SK-MEL-5 (cell line): ENCODE results near the gene PAXIP1. TPM values are rescaled to one million over a fixed set of nuclear protein-coding genes. Genes with fewer than 3 reads are reported as not detected.

Source experiments
- DNase-seq: peaks from one replicate; pipeline ENCODE4 v3.0.0-alpha.2; 2016; ENCODE audit warnings: low read depth, low spot score
- in situ Hi-C: cut with HindIII; loops from 2 replicates; pipeline ENCODE4 v1.10.0; 2016; ENCODE audit warnings: low sequenced_read_pairs, high pct_unique_total_duplicates, low pct_unique_long_range_greater_than_20kb
- total RNA-seq: library from RNA; depleted of rRNA; stranded (reverse); fragments of >200 nt; shearing (Covaris generic); gene quantifications from 2 replicates; pipeline ENCODE4 v1.2.3, GENCODE V29; 2014

PAXIP1 gene
- total RNA-seq, 1 experiment from 2014 or later: 18.0 TPM

DNA sequence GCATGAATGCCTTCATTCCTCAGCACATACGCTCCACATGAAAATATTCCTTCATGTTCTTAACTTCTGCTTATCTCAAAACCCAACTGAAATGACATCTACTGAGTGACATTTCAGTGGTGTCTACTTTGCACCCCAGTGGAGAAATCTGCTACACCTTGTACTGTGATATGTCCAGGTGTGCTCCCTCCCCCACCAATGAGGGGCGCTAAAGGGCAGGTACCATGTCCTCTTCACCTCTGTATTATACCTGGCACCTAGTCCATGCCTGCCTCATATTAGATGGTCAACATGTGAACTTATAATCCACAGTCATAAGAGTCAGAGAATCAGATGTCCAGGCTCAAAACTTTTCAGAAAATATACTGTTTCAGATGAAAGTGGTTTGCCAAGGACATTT lies 2.1 kb downstream of the PAXIP1 start:
- no peak for DNase-seq
- in situ Hi-C loops: loop anchor here (25.0 kb wide), 1 partner anchor 112 kb away; no protein-coding TSS in a partner anchor

- no peak for DNase-seq
- in situ Hi-C loops: no loop called here
Measured at GRCh38 chr7:154998481-154998880, 4.4 kb downstream of the PAXIP1 start.

GRCh38 chr7:154997840-154998370 lies 5.0 kb downstream of the PAXIP1 start:
- in situ Hi-C loops: no loop called here

DNA sequence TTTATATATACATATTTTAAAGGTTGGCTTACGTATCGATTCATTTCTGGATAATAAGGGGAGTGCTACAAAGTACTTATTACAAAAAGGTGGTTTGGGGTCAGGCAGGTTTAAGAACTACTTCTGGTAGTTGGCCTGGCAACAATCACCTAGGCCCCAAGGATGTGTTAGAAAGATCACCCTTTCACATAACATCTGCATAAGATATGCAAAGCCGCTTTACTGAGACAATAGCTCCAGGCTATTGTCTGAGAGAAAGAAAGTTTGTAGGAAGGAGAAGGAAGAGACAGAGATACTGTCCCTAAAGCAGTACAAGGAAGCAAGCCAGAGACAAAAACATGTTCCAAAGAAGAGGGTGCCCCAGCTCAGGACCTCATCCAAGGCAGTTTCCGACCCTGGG lies 6.2 kb downstream of the PAXIP1 start:
- DNase-seq: no peak
- in situ Hi-C loops: no loop called here

More at GRCh38 chr7:154997840-154998370, 5.0 kb downstream of the PAXIP1 start:
- DNase-seq: no peak

DNA sequence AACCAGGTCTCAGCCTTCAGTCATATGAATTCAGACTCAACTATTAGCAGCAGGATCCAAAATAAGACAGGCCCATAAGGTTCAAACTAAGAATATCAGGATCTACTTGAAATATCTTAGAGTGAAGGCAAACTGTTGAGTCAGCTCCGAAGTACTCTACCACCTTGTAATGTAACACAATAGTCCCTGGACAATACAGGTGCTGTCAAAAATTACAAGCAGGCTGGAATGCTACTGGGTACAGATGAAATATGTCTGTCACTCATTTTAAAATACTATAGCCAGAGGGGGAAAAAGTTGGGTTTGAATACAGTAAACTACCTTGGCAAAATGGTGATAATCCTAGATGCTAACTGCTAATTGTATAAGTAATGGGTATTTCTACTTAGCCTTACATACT lies 6.8 kb downstream of the PAXIP1 start:
- DNase-seq: no peak
- in situ Hi-C loops: no loop called here

GRCh38 chr7:154994996-154995395 lies 7.9 kb downstream of the PAXIP1 start:
- in situ Hi-C loops: no loop called here
- DNase-seq: no peak

DNA sequence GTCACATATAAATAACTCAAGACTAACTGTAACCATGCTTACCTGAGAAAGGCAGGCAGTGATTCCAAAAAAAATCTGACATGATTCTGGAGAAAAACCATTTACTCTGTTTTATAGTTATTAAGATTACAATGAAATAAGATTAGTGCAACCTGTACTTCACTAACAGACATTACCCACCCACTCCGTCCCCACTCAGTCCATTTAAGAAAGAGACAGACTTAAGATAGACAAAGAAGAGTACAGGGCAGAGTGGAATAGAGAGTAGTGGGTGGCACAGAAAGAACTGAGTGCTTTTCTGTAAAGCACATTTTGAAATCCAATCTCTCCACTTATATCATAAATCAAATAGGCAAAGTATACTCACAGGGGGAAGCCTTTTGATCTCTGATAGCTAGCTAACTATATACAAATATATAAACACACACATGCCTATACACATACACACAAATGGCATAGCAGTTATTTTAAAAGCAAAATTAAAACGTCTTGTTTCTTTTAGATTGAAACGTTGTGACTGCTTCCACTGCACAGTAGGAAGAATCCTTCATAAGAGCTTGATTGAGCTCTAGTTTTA lies 11.9 kb downstream of the PAXIP1 start:
- in situ Hi-C loops: no loop called here
- DNase-seq: no peak

- DNase-seq: no peak
- in situ Hi-C loops: no loop called here
Measured at GRCh38 chr7:154987571-154987970, 15.4 kb downstream of the PAXIP1 start.

DNA sequence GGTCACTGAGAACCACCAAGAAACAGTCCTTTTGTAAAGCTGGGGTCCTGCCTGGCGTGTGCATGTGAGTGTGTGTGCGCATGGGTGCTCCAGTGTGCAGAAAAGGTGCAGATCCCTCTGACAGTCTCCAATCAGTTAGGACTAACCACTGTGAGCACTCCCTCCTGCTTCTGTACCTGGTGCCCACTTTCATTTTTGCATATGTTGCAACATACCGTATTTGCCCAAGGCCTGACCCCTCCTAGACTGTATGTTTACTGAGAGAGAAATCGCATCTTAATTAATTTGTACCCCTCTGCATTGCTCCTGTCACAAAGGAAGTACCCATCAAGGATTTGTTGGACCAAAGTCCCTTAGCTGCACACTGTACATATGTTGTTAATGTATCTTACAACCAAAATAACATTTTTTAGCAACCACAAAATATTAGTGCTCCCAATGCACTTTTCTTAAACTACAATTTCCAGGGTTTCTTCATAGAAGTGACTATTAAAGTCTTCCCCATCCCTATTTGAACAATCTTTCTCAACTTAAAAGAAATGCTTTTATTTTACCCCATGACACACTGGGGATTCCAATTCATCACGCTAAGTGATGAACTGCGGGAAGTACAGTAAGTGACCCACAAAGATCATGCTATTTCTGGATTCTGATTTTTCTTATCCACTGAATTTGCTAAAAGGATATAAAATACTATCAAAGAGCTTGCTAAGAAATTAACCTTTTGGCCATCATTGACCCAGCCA lies 16.6 kb downstream of the PAXIP1 start:
- DNase-seq: no peak
- in situ Hi-C loops: no loop called here

GRCh38 chr7:154985230-154985629 lies 17.7 kb downstream of the PAXIP1 start:
- no peak for DNase-seq
- in situ Hi-C loops: no loop called here

DNA sequence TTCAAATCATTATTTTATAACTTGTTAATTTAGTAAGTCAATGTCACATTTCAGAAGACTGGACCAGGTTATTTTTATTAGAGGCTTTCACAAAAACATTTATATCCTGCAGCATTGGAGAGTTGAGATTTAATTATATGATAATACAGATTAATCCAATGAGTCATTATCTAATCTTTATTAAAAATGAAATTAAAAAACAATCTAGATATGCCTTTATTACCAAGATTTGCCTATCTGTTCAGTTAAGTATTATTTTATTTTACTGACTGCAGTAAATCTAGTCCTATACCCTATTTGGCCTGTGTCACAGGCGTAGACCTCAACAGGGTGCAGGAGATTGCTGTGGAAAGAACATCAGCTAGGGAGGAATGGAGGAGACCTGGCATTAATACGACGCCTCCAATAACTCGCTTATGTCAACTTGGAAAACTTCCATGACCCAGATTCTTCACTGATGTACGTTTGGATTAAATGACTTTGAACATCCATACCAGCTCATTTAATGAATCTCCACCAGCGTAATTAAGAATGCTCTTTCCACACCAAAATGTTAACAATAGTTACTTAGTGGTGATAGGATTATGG lies 18.2 kb downstream of the PAXIP1 start:
- DNase-seq: no peak
- in situ Hi-C loops: no loop called here

DNA sequence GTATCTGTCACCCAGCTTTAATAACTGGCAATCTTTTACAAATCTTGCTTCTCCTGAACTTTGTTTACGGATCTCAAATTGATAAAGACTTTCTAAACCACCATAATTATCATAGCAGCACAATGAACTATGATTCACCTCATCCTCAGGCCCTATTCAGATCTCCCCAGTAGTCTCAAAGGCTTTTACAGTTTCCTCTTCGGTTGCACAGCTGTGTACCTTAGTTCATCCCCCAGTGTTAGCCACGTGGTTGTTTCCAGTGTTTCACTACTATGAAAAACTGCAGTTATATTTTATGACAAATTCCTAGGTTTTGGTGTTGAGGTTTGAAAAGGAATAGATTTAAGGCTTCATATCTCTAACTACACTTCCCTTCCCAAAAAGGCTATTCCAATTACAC lies 24.9 kb downstream of the PAXIP1 start:
- in situ Hi-C loops: no loop called here
- no peak for DNase-seq

- in situ Hi-C loops: no loop called here
- no peak for DNase-seq
Measured at GRCh38 chr7:154977250-154977649, 25.7 kb downstream of the PAXIP1 start.

GRCh38 chr7:154976844-154977243 lies 26.1 kb downstream of the PAXIP1 start:
- in situ Hi-C loops: no loop called here
- no peak for DNase-seq

GRCh38 chr7:154975984-154976383 lies 26.9 kb downstream of the PAXIP1 start:
- in situ Hi-C loops: no loop called here
- no peak for DNase-seq

DNA sequence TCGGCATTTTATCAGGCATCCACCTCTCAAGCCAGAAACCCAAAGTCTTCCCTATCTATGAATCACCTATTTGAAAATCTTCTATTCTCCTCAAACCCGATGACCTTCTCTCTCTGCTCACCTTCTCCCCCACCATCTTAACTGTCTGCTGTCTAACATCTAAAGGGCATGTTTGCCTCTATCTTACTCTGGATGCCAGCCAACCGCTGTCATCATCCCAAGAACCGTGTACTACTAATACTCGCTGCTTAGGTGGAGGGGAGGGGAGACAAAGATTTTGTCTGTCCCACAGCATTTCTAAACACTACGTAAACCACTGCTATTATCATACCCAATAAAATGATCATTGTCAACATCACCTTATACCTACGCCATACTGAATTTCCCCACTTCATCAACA lies 29.5 kb downstream of the PAXIP1 start:
- no peak for DNase-seq
- in situ Hi-C loops: no loop called here

DNA sequence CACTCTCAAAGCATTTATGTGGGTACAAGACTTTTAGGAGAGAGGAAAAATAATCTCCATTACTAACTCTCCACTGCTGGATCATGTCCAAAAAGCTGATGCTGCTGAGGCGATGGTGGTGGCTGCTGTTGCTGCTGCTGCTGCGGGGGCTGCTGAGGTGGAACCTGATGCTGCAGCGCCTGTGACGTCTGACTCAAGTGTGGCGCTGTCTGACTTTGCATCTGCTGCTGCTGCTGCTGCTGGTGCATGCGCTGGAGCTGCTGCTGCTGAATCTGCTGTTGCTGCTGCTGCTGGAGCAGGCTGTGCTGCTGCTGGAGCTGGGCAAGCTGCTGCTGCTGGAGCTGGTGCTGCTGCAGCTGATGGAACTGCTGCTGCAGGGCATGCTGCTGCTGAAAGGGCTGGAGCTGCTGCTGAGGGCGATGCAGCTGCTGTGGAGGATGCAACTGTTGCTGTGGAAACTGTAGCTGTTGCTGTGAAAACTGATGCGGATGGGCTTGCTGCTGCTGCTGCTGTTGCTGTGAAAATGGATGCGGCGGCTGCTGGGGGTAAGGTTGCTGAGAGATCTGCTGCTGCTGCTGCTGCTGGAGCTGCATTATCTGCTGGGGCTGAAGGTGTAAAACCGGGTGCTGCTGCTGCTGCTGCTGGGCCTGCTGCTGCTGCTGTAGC lies 34.5 kb downstream of the PAXIP1 start:
- in situ Hi-C loops: no loop called here

GRCh38 chr7:154967401-154967955 lies 35.4 kb downstream of the PAXIP1 start:
- in situ Hi-C loops: no loop called here
- DNase-seq: no peak

More for the DNA sequence above, 34.5 kb downstream of the PAXIP1 start:
- DNase-seq: no peak
